Measurements from ENCODE around the gene OR6B3. TPM values are rescaled to one million over a fixed set of nuclear protein-coding genes. Genes with fewer than 3 reads are reported as not detected.

OR6B3 gene
- total and polyA plus RNA-seq, 7 experiments from 2014 or later, result not detected

DNA sequence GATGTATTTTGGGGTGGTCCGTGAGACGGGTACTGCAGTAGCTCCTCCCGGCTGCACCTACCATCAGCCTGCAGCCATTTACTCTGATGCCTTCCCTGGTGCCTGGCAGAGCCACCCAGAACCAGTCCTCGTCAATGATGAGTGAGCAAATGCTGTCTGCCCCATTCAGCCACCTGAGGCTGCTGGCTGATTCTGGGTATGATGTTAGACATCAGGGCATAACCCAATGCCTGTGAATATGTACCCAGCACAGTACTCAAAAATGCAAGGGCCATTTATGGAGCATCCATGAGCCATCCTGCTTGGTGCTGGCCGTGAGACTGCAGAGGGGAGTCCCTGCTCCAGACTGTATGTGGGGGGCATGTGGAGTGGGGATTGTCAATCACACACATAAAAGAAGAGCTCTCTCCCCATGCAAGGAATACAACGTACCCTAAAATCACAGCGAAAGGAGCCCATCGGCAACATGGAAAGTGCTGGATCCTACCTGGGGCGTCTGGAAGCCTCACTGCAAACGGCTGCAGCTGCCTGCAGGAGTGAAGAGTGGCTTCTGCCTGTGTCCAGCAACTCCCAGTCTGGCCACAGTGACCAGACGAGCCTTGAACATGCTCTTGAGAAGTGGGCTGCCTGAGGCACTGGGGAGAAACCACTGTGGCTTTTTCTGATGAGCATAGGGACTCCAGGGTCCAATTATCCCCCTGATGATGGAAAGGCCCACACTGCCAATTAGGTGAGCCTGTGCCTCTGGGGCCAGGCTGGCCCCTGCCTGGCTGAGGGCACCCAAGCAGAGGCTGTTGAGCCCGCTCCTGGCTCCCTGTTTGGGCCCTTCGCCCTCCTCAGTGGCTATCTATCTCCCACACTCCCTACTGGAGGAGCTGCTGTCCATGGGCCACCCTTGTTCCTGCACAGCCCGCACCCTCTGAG lies 20.7 kb downstream of the OR6B3 start:
- H3K27me3 ChIP-seq (ENCODE audit: control insufficient read depth in 2 of 2, insufficient read depth in 2 of 2, low read length in 2 of 2), result no peaks in the 10 kb centered on the region
- Mint-ChIP-seq H3K27ac (no peak overlapping the region), H3K9me3 (no peaks in the 10 kb centered on the region), H3K4me3 (no peak overlapping the region), H3K27me3 (peaks cover 20 to 46% (median 35%) of the 10 kb centered on the region in 5 donors), H3K36me3 (no peaks in the 10 kb centered on the region), H3K4me1 (no peaks in the 10 kb centered on the region)
- peaks cover 0 to 3% (median 0%) of the 10 kb centered on the region in 3 experiments for H3K36me3 ChIP-seq (ENCODE audit: control insufficient read depth in 2 of 3, insufficient read depth in 3 of 3, low read length in 3 of 3)
- DNase-seq, result no peak
- no peak overlapping the region for H3K27ac ChIP-seq (ENCODE audit: low read depth, low read length)
- intact Hi-C loops (cut with micrococcal nuclease), result no loop called here
- no peak overlapping the region for H3K4me3 ChIP-seq (ENCODE audit: low read length)
- no peaks in the 10 kb centered on the region for H3K4me1 ChIP-seq (ENCODE audit: control insufficient read depth in 2 of 2, insufficient read depth in 2 of 2, low read length in 2 of 2)
- no peak for ATAC-seq
- POLR2A ChIA-PET, result no interaction called here
- CTCF ChIA-PET, result no interaction called here
- no peaks in the 10 kb centered on the region for H3K9me3 ChIP-seq (ENCODE audit: control insufficient read depth in 2 of 3, low read length in 3 of 3)

DNA sequence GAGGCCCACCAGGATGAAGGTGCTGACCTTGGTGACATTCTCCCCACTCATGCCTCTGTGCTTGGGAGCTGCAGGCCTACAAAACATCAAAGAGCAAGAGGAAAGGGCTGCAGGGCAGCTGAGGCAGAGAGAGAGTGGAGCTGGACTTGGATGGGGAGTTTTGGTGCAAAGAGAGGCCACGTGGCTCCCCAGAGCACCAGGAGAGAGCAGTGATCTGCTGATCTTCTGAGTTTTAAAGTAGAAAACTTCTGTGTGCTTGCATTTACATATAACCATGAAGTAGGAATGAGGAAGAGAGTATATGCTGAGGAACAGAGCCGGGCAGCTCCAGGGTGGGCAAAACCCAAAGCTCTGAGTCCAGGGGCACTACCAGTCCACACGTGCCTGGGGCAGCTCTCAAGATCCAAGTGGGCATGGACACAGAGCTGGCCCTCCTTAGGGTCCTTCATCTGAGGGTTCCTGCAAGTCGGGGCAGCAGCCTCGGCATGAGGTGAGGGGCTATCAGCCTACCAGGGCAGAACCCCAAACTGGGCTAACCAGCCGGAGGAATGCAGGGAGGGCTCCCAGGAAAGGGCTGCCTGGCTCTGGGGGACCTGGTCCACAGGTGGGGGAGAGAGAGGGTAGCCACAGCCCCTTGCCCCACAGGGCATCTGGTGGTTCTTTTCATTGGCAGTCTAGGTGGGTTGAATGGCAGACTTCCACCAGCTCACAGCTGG lies 22.8 kb downstream of the OR6B3 start, which contains the start of gene OR6B2:
Gene OR6B2, minus strand, starts transcription at position 51 of the 716 bp plus-strand sequence. Its CDS starts 0 bp downstream, at position 51.
- no peak for DNase-seq
- no peak within 1 kb of the TSS for H3K4me3 Mint-ChIP-seq
- H3K27ac ChIP-seq (ENCODE audit: low read depth, low read length), result no peak within 1 kb of the TSS
- H3K27me3 ChIP-seq (ENCODE audit: control insufficient read depth in 2 of 2, insufficient read depth in 2 of 2, low read length in 2 of 2), result no peaks in the 10 kb centered on the region
- H3K4me3 ChIP-seq (ENCODE audit: low read length), result no peak within 1 kb of the TSS
- H3K9me3 ChIP-seq (ENCODE audit: control insufficient read depth in 2 of 3, low read length in 3 of 3), result no peaks in the 10 kb centered on the region
- no peaks in the 10 kb centered on the region for H3K9me3 Mint-ChIP-seq
- no peak within 1 kb of the TSS for H3K27ac Mint-ChIP-seq
- H3K27me3 Mint-ChIP-seq, result peaks cover 19 to 39% (median 21%) of the 10 kb centered on the region in 5 donors
- ChIA-PET CTCF (no interaction called here), POLR2A (no interaction called here)
- H3K36me3 Mint-ChIP-seq, result no peaks in the 10 kb centered on the region
- H3K36me3 ChIP-seq (ENCODE audit: control insufficient read depth in 2 of 3, insufficient read depth in 3 of 3, low read length in 3 of 3), result peaks cover 0 to 2% (median 0%) of the 10 kb centered on the region in 3 experiments
- H3K4me1 ChIP-seq (ENCODE audit: control insufficient read depth in 2 of 2, insufficient read depth in 2 of 2, low read length in 2 of 2), result no peaks in the 10 kb centered on the region
- H3K4me1 Mint-ChIP-seq, result peaks cover 0 to 3% (median 0%) of the 10 kb centered on the region in 7 donors
- no peak for ATAC-seq
- intact Hi-C loops (cut with micrococcal nuclease), result no loop called here

- POLR2A ChIA-PET, result interaction anchor here (0.6 to 1.7 kb wide), 2 partner anchors 18 to 541 kb away, joined by 3 to 4 read pairs; no protein-coding TSS in a partner anchor
- intact Hi-C loops (cut with micrococcal nuclease), result loop anchor here (1.0 to 10.0 kb wide), 7 partner anchors 80 to 1740 kb away; partner anchors contain the start of genes COPS9 (in 2 of the 2), HDAC4 (in 2 of the 2), GPC1 (in 1 of the 2) and PER2 (in 1 of the 2)
- CTCF ChIA-PET, result no interaction called here
Measured at GRCh38 chr2:240024766-240025165, 28.6 kb downstream of the OR6B3 start.

DNA sequence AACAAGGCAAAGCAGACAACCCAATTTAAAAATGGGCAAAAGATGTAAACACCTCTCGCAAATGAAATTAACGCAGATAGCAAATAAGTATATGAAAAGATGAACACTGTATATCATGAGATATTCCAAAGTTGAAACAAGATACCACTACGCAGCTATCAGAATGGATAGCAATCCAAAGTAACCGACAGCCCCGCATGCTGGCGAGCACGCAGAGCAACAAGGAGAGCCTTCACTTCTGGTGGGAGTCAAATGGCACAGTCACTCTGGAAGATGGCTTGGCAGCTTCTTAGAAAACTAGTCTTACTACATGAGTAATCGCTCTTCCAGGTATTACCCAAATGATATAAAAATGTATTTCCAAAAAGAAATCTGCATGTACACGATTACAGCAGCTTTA lies 29.5 kb downstream of the OR6B3 start:
- Histone ChIP-seq H3K4me3 (ENCODE audit: low read length) (peak overlapping the region; percentile 99), H3K4me1 (ENCODE audit: control insufficient read depth in 2 of 2, insufficient read depth in 2 of 2, low read length in 2 of 2) (peaks cover 8 to 15% of the 10 kb centered on the region in 2 donors), H3K36me3 (ENCODE audit: control insufficient read depth in 2 of 3, insufficient read depth in 3 of 3, low read length in 3 of 3) (peaks cover 0 to 32% (median 8%) of the 10 kb centered on the region in 3 experiments), H3K9me3 (ENCODE audit: control insufficient read depth in 2 of 3, low read length in 3 of 3) (no peaks in the 10 kb centered on the region), H3K27ac (ENCODE audit: low read depth, low read length) (no peak overlapping the region), H3K27me3 (ENCODE audit: control insufficient read depth in 2 of 2, insufficient read depth in 2 of 2, low read length in 2 of 2) (no peaks in the 10 kb centered on the region)
- POLR2A ChIA-PET, result no interaction called here
- CTCF ChIA-PET, result interaction anchor here (0.9 kb wide), 1 partner anchor 118 kb away, joined by 3 read pairs; no protein-coding TSS in a partner anchor
- intact Hi-C loops (cut with micrococcal nuclease), result loop anchor here (10.0 kb wide), 3 partner anchors 79 to 1739 kb away; partner anchors contain the start of gene PER2 (in 1 of the 2)
- no peak for DNase-seq
- Mint-ChIP-seq H3K4me1 (peaks cover 15 to 37% (median 33%) of the 10 kb centered on the region in 7 donors), H3K4me3 (peak overlapping the region; percentile 84 to 96 (median 94)), H3K27ac (peak overlapping the region in 8 of 9 donors; percentile 43 to 96 (median 90)), H3K9me3 (peaks cover 0 to 2% (median 0%) of the 10 kb centered on the region in 11 donors), H3K27me3 (peaks cover 0 to 9% (median 0%) of the 10 kb centered on the region in 5 donors), H3K36me3 (peaks cover 1 to 15% (median 10%) of the 10 kb centered on the region in 5 donors)
- no peak for ATAC-seq

More at GRCh38 chr2:240024766-240025165, 28.6 kb downstream of the OR6B3 start:
- H3K9me3 ChIP-seq (ENCODE audit: control insufficient read depth in 2 of 3, low read length in 3 of 3), result no peaks in the 10 kb centered on the region
- Mint-ChIP-seq H3K27me3 (peaks cover 0 to 9% (median 6%) of the 10 kb centered on the region in 5 donors), H3K4me1 (peaks cover 15 to 37% (median 33%) of the 10 kb centered on the region in 7 donors), H3K4me3 (peak overlapping the region; percentile 84 to 96 (median 94)), H3K27ac (peak overlapping the region; percentile 76 to 99 (median 94)), H3K36me3 (peaks cover 1 to 11% (median 8%) of the 10 kb centered on the region in 5 donors), H3K9me3 (peaks cover 0 to 2% (median 0%) of the 10 kb centered on the region in 11 donors)
- H3K36me3 ChIP-seq (ENCODE audit: control insufficient read depth in 2 of 3, insufficient read depth in 3 of 3, low read length in 3 of 3), result peaks cover 0 to 25% (median 8%) of the 10 kb centered on the region in 3 experiments
- no peaks in the 10 kb centered on the region for H3K27me3 ChIP-seq (ENCODE audit: control insufficient read depth in 2 of 2, insufficient read depth in 2 of 2, low read length in 2 of 2)
- H3K27ac ChIP-seq (ENCODE audit: low read depth, low read length), result peak overlapping the region; percentile 99
- H3K4me1 ChIP-seq (ENCODE audit: control insufficient read depth in 2 of 2, insufficient read depth in 2 of 2, low read length in 2 of 2), result peaks cover 8 to 15% of the 10 kb centered on the region in 2 donors
- H3K4me3 ChIP-seq (ENCODE audit: low read length), result peak overlapping the region; percentile 99
- ATAC-seq, result peak; percentile 28
- DNase-seq, result peak in 1 of 9 donors; percentile 25

GRCh38 chr2:240021488-240022104 lies 31.7 kb downstream of the OR6B3 start:
- Mint-ChIP-seq H3K27ac (peak overlapping the region in 1 of 9 donors; percentile 32), H3K4me3 (no peak overlapping the region), H3K9me3 (peaks cover 0 to 2% (median 0%) of the 10 kb centered on the region in 11 donors), H3K4me1 (peaks cover 15 to 39% (median 35%) of the 10 kb centered on the region in 7 donors), H3K36me3 (peaks cover 7 to 36% (median 25%) of the 10 kb centered on the region in 5 donors), H3K27me3 (peaks cover 0 to 2% (median 0%) of the 10 kb centered on the region in 5 donors)
- peak; percentile 43 for ATAC-seq
- H3K4me3 ChIP-seq (ENCODE audit: low read length), result no peak overlapping the region
- H3K36me3 ChIP-seq (ENCODE audit: control insufficient read depth in 2 of 3, insufficient read depth in 3 of 3, low read length in 3 of 3), result peaks cover 6 to 54% (median 12%) of the 10 kb centered on the region in 3 experiments
- intact Hi-C loops (cut with micrococcal nuclease), result loop anchor here (10.0 kb wide), 3 partner anchors 77 to 1737 kb away; partner anchors contain the start of gene PER2 (in 1 of the 2)
- ChIA-PET POLR2A (no interaction called here), CTCF (interaction anchor here (0.7 to 1.6 kb wide), 2 partner anchors 121 to 230 kb away, joined by 3 read pairs; no protein-coding TSS in a partner anchor)
- H3K27me3 ChIP-seq (ENCODE audit: control insufficient read depth in 2 of 2, insufficient read depth in 2 of 2, low read length in 2 of 2), result no peaks in the 10 kb centered on the region
- H3K9me3 ChIP-seq (ENCODE audit: control insufficient read depth in 2 of 3, low read length in 3 of 3), result no peaks in the 10 kb centered on the region
- H3K4me1 ChIP-seq (ENCODE audit: control insufficient read depth in 2 of 2, insufficient read depth in 2 of 2, low read length in 2 of 2), result peaks cover 8 to 15% of the 10 kb centered on the region in 2 donors
- DNase-seq, result peak; percentile 18 to 68 (median 51)
- H3K27ac ChIP-seq (ENCODE audit: low read depth, low read length), result no peak overlapping the region

Measured in naive thymus-derived CD4-positive, alpha-beta T cell (primary cell).